22Rv1 (cell line): ENCODE results near the gene LRBA.

Source experiments
- ZFX ChIP-seq: fragments of 450-650 bp; IDR thresholded peaks from 2 replicates; pipeline ENCODE4 v1.6.1; 2017; ENCODE audit warnings: antibody characterized with exemption, borderline replicate concordance
- TF ChIP-seq, protein P1 (sequence below): fragments of 450-650 bp; IDR thresholded peaks from 2 replicates; pipeline ENCODE4 v1.5.1; 2017; ENCODE audit warnings: mild to moderate bottlenecking

DNA sequence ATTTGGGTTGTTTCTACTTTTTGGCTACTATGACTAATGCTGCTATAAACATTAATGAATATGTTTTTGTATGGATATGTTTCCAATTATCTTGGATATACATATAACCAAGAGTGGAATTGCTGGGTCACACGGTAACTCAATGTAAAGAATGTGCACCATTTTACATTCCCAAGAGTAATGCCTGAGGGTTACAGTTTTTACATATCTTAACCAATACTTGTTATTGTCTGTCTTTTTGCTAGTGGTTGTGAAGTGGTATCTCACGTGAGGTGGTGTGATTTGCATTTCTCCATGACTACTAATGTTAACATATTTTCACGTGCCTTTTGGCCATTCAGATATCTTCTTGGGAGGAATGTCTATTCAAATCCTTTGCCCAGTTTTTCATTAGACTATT lies 633.5 kb downstream of the LRBA start:
- TF ChIP-seq, protein P1, sequence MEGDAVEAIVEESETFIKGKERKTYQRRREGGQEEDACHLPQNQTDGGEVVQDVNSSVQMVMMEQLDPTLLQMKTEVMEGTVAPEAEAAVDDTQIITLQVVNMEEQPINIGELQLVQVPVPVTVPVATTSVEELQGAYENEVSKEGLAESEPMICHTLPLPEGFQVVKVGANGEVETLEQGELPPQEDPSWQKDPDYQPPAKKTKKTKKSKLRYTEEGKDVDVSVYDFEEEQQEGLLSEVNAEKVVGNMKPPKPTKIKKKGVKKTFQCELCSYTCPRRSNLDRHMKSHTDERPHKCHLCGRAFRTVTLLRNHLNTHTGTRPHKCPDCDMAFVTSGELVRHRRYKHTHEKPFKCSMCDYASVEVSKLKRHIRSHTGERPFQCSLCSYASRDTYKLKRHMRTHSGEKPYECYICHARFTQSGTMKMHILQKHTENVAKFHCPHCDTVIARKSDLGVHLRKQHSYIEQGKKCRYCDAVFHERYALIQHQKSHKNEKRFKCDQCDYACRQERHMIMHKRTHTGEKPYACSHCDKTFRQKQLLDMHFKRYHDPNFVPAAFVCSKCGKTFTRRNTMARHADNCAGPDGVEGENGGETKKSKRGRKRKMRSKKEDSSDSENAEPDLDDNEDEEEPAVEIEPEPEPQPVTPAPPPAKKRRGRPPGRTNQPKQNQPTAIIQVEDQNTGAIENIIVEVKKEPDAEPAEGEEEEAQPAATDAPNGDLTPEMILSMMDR, result no peak
- TF ChIP-seq ZFX, result no peak
